Activated B cell treated with CpG ODN at 0.5 μM for 24 hours (primary cell): ENCODE results near the gene ST6GALNAC1. TPM values are rescaled to one million over a fixed set of nuclear protein-coding genes. Genes with fewer than 3 reads are reported as not detected.
"Not testable (repeated sequence)": the region's sequence is repeated elsewhere in the genome, so short reads cannot be mapped to it uniquely, and the experiment has no call there.

Source experiments
- ATAC-seq: fragments of 200-7000 bp; cut with Tn5 transposase; one replicate; pipeline ENCODE4 v1.10.0; 2021; ENCODE audit warnings: low read depth, mild to moderate bottlenecking, moderate library complexity
- CTCF ChIA-PET: fragments of 350-600 bp; sonication (Branson Sonifier 250); formaldehyde crosslinking; loops from one replicate; lab custom pipeline; 2021; ENCODE audit warnings: antibody characterized with exemption; lab: Charles Lee
- POLR2A ChIA-PET: fragments of 350-600 bp; sonication (Branson Sonifier 250); formaldehyde crosslinking; loops from one replicate; lab custom pipeline; 2021; ENCODE audit warnings: antibody characterized with exemption; lab: Charles Lee
- DNase-seq: peaks from one replicate; pipeline ENCODE4 v3.0.0; 2022
- H3K27ac Mint-ChIP-seq: one replicate; pipeline ENCODE4 v1.8.0; 2020; ENCODE audit warnings: mixed read lengths
- H3K27me3 Mint-ChIP-seq: one replicate; pipeline ENCODE4 v1.8.0; 2021; ENCODE audit warnings: mixed read lengths
- H3K36me3 Mint-ChIP-seq: one replicate; pipeline ENCODE4 v1.8.0; 2021; ENCODE audit warnings: low read depth, mixed read lengths
- H3K4me1 Mint-ChIP-seq: one replicate; pipeline ENCODE4 v1.8.0; 2021; ENCODE audit warnings: mixed read lengths
- H3K4me3 Mint-ChIP-seq: one replicate; pipeline ENCODE4 v1.8.0; 2020; ENCODE audit warnings: mild to moderate bottlenecking, mixed read lengths
- H3K9me3 Mint-ChIP-seq: one replicate; pipeline ENCODE4 v1.8.0; 2020; ENCODE audit warnings: mixed read lengths
- intact Hi-C: fragments of 100-400 bp; cut with micrococcal nuclease; formaldehyde crosslinking; loops from one replicate; pipeline ENCODE4 v1.15.1; 2024
- total RNA-seq: library from RNA; stranded (reverse); gene quantifications from 2 replicates; pipeline ENCODE4 v1.2.3, GENCODE V29; 2022
- TF ChIP-seq, protein P1 (sequence below): fragments of 200-600 bp; IDR thresholded peaks from one replicate; pipeline ENCODE4 v1.8.0; 2022; ENCODE audit warnings: antibody characterized with exemption, mild to moderate bottlenecking

Gene ST6GALNAC1
- total RNA-seq, 1 donor from 2014 or later, result not detected

DNA sequence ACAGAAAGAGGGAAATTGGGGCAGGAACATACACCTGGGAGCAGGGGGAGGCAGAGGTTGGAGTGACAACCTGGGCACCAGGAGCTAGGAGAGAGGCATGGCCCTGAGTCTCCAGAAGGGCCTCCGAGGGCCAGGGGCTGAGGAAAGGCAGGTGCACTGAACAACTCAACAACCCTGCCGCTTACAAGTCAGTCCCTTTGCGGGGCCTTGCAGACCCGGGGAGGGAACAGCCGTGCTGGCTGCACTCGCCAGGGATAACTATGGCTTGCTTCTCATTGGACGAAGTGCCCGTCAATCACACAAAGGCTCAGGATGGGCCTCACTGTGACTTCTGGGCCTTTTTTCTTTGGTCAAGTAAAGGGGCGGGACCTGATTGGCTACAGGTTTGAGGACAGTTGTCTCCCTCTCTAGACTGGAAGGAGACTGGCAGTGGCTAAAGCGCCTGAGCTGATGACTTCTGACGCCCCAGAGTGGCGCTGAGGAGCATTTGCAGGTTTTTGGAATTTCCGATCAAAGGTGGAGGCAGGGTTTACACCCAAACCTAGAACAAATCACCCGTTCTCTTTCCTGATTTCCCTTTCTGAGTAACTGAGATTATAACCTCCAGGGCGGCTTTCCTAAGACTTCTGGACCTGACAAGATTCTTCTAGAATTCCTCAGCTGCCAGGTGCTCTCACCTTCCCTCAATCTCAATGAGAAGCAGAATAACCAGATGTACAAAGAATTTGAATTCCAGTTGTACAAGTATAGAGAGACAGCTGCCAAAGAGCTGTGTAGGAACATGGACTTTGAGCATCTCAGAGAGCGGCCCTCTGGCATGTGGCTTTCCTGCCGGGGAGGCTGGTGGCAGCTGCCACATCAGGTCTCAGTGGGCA lies 30.3 kb downstream of the ST6GALNAC1 start:
- no peaks in the 10 kb centered on the region for H3K9me3 Mint-ChIP-seq
- H3K27me3 Mint-ChIP-seq, result peaks cover 8% of the 10 kb centered on the region
- intact Hi-C loops, result no loop called here
- TF ChIP-seq, protein P1, sequence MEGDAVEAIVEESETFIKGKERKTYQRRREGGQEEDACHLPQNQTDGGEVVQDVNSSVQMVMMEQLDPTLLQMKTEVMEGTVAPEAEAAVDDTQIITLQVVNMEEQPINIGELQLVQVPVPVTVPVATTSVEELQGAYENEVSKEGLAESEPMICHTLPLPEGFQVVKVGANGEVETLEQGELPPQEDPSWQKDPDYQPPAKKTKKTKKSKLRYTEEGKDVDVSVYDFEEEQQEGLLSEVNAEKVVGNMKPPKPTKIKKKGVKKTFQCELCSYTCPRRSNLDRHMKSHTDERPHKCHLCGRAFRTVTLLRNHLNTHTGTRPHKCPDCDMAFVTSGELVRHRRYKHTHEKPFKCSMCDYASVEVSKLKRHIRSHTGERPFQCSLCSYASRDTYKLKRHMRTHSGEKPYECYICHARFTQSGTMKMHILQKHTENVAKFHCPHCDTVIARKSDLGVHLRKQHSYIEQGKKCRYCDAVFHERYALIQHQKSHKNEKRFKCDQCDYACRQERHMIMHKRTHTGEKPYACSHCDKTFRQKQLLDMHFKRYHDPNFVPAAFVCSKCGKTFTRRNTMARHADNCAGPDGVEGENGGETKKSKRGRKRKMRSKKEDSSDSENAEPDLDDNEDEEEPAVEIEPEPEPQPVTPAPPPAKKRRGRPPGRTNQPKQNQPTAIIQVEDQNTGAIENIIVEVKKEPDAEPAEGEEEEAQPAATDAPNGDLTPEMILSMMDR, result no peak
- H3K4me3 Mint-ChIP-seq, result no peak overlapping the region
- H3K36me3 Mint-ChIP-seq, result no peaks in the 10 kb centered on the region
- ATAC-seq (no peak), DNase-seq (no peak)
- ChIA-PET CTCF (interaction anchor here (1.2 kb wide), 1 partner anchor 11 kb away, joined by 5 read pairs; no protein-coding TSS in a partner anchor), POLR2A (no interaction called here)
- peaks cover 4% of the 10 kb centered on the region for H3K4me1 Mint-ChIP-seq
- H3K27ac Mint-ChIP-seq, result no peak overlapping the region

DNA sequence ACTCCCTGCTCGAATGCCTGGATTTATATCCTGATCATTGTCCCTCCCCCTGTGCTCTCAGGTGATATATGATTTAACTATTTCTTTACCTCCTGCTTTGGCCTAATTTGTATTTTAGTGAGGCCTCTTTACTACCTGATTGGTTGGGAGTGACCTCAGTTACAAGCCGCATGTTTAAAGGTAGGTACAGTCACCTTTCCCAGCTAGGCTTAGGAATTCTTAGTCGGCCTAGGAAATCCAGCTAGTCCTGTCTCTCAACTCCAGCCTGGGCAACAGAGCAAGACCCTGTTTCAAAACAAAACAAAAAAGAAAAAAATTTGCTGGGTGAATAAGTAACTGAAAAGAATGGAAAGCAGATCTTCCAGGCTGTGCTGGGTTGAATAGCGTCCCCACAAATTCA lies 31.1 kb downstream of the ST6GALNAC1 start:
- DNase-seq, result no peak
- intact Hi-C loops, result no loop called here
- Mint-ChIP-seq H3K36me3 (no peaks in the 10 kb centered on the region), H3K27me3 (peaks cover 8% of the 10 kb centered on the region), H3K27ac (no peak overlapping the region), H3K4me3 (no peak overlapping the region), H3K4me1 (peaks cover 4% of the 10 kb centered on the region), H3K9me3 (no peaks in the 10 kb centered on the region)
- ChIA-PET CTCF (interaction anchor here (1.2 kb wide), 1 partner anchor 12 kb away, joined by 5 read pairs; no protein-coding TSS in a partner anchor), POLR2A (no interaction called here)
- TF ChIP-seq, protein P1, result no peak
- ATAC-seq, result no peak

DNA sequence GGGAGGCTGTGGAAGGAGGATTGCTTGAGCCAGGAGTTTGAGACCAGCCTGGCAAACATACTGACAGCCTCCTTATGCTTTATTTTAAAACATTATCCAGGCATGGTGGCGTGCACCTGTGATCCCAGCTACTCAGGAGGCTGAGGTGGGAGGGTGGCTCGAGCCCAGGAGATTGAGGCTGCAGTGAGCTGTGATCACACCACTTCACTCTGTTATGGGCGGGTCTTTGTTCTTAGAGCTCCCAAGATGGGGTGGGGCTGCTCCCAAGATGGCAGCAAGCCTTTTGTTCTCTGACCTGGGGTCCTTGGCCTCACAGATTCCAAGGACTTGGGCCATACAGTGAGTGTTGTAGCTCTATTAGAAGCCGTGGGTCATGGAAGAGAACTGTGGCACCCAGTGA lies 31.8 kb downstream of the ST6GALNAC1 start:
- TF ChIP-seq, protein P1, result no peak
- Mint-ChIP-seq H3K4me3 (no peak overlapping the region), H3K9me3 (no peaks in the 10 kb centered on the region), H3K27ac (no peak overlapping the region), H3K4me1 (peaks cover 4% of the 10 kb centered on the region), H3K27me3 (peaks cover 8% of the 10 kb centered on the region), H3K36me3 (no peaks in the 10 kb centered on the region)
- intact Hi-C loops, result no loop called here
- DNase-seq (no peak), ATAC-seq (no peak)
- ChIA-PET POLR2A (no interaction called here), CTCF (interaction anchor here (1.2 kb wide), 1 partner anchor 12 kb away, joined by 3 read pairs; no protein-coding TSS in a partner anchor)

DNA sequence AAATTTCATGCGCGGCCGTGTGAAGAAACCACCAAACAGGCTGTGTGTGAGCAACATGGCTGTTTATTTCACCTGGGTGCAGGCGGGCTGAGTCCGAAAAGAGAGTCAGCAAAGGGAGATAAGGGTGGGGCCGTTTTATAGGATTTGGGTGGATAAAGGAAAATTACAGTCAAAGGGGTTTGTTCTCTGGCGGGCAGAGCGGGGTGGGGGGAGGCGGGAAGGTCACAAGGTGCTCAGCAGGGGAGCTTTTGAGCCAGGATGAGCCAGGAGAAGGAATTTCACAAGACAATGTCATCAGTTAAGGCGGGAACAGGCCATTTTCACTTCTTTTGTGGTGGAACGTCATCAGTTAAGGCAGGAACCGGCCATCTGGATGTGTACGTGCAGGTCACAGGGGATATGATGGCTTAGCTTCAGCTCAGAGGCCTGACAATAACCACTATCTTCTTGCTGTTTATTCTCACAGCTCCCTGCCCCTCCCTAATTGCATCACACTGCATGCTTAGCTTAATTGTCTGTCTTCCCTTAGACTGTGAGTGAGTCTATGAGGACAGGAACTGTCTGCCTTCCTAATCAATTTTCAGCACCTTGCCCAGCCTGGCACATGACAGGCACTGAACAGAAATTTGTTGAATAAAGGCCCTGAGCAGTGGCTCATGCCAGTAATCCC lies 32.3 kb downstream of the ST6GALNAC1 start:
- intact Hi-C loops, ATAC-seq, H3K27me3 Mint-ChIP-seq, DNase-seq, POLR2A ChIA-PET, H3K4me3 Mint-ChIP-seq, H3K27ac Mint-ChIP-seq, H3K4me1 Mint-ChIP-seq, H3K36me3 Mint-ChIP-seq, H3K9me3 Mint-ChIP-seq: not testable (repeated sequence)
- CTCF ChIA-PET, result interaction anchor here (1.2 kb wide), 1 partner anchor 13 kb away, joined by 3 read pairs; no protein-coding TSS in a partner anchor

DNA sequence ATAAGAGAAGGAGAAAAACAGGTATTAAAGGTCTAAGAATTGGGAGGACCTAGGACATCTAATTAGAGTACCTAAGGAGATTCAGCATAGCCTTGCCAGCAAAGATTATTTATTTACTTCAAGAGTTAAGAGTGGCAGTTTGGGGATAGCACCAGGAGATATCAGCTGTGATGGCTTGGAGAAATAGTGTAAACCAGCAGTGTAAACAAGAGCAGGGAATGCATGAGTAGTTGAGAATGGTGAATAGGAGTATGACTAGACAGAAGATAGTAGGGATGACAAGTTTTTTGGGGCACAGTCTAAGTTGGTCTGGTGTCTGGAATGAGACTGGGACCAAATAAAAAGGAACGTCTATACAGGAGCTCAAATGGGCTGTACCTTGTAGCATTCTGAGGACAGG lies 36.9 kb downstream of the ST6GALNAC1 start:
- DNase-seq, H3K27ac Mint-ChIP-seq, H3K4me3 Mint-ChIP-seq, CTCF ChIA-PET, H3K9me3 Mint-ChIP-seq, intact Hi-C loops, H3K4me1 Mint-ChIP-seq, ATAC-seq, H3K36me3 Mint-ChIP-seq: not testable (repeated sequence)
- H3K27me3 Mint-ChIP-seq, result peaks cover 22% of the 10 kb centered on the region
- POLR2A ChIA-PET, result interaction anchor here (0.6 kb wide), 1 partner anchor 91 kb away, joined by 12 read pairs; no protein-coding TSS in a partner anchor

DNA sequence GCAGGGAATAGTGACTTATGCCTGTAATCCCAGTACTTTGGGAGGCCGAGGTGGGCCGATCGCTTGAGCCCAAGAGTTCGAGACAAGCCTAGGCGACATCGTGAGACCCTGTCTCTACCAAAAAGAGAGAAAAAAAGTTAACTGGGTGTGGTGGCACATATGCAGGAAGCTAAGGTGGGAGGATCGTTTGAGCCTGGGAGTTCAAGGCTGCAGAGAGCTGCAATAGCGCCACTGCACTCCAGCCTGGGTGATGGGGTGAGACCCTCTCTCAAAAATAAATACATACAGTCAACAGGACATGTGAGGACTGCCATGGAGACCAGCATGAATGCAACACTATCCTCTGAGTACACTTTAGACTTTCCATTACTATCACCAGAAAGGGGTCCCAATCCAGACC lies 42.5 kb downstream of the ST6GALNAC1 start:
- H3K4me1 Mint-ChIP-seq, result no peaks in the 10 kb centered on the region
- ATAC-seq (no peak), DNase-seq (no peak)
- intact Hi-C loops, result no loop called here
- TF ChIP-seq, protein P1, result no peak
- H3K27ac Mint-ChIP-seq, result no peak overlapping the region
- CTCF ChIA-PET, result no interaction called here
- H3K36me3 Mint-ChIP-seq, result no peaks in the 10 kb centered on the region
- H3K9me3 Mint-ChIP-seq, result no peaks in the 10 kb centered on the region
- peaks cover 38% of the 10 kb centered on the region for H3K27me3 Mint-ChIP-seq
- POLR2A ChIA-PET, result no interaction called here
- no peak overlapping the region for H3K4me3 Mint-ChIP-seq
